HG03432 (cell line): Measurements from ENCODE around the gene IQCE.

Source experiments
- ATAC-seq: cut with Tn5 transposase; IDR thresholded peaks from one replicate; pipeline ENCODE4 v1.9.1; 2021; ENCODE audit warnings: mild to moderate bottlenecking, moderate library complexity; ENCODE audit not compliant: unreplicated experiment

The IQCE gene

DNA sequence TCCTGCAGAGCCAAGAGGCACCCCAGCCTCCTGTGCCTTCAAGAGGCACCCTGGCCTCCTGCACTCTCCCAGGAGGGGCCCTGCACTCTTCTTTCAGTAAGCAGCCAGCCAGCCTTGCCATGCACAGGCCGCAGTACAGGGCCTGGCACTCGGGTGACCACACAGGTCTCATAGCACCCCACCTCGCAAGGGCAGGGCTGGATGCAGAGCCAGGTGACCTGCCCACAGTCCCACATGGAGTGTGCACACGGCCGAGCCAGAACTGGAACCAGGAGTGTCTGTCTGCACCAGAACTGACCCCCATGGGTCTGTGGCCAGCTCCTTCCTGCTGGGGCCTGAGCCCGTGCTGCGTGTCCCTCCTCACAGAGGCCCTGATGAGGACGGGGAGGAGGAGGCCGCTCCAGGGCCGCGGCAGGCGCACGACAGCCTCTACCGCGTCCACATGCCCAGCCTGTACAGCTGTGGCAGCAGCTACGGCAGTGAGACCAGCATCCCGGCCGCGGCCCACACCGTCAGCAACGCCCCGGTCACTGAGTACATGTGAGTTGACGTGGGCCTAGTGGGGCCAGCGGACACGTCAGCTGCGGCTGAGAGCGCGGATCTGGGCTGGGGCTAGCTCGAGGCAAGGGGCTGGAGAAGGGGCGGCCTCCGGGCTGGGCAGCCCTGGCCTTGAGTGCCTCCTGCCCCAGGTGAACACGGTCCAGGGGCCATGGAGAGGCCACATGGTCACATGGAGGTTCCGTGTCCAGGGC, 99.3 kb downstream of the IQCE start:
- ATAC-seq = no peak

DNA sequence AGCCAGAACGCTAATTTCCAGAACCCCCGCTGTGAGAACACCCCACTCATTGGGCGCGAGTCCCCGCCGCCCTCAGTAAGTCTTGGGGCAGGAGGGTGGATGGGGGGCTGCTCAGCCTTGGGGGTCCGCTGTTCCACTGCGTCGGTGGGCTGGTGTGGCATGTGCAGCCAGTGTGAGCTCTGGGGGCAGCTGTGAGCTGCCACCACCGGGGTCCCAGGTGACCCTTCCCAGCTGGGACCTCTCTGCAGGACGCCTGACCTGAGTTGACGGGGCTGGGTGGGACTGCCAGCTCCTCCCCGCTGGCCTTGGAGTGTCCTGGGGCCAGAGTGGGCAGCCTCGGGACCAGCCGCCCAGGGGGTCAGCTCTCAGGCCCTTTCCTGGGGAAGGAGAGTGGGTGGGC, 100.2 kb downstream of the IQCE start:
- no peak for ATAC-seq

- ATAC-seq = no peak
These were observed 101.0 kb downstream of the IQCE start for GRCh38 chr7:2659556-2660358.

GRCh38 chr7:2660359-2661095, 101.7 kb downstream of the IQCE start:
- ATAC-seq = no peak

DNA sequence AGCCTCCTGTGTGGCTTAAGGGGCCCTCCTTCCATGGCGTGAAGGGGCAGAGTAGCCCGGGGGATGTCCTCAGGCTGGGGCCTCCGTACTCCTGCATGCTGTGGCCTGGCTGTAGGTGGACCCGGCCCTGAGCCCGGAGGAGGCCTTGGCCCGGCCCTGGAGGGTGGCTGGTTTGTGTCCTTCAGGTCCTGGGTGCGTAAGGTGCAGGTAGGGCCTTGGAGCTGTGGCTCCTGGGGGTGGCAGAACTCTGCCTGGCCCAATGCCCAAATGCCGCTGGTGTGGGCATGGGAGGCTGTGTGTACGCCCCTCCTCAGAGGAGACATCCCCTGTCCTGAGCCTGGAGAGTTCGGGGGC, 102.3 kb downstream of the IQCE start:
- no peak for ATAC-seq

GRCh38 chr7:2661602-2662272, 103.0 kb downstream of the IQCE start:
- ATAC-seq = no peak

- ATAC-seq = no peak
These were observed 103.7 kb downstream of the IQCE start for GRCh38 chr7:2662273-2663120.

DNA sequence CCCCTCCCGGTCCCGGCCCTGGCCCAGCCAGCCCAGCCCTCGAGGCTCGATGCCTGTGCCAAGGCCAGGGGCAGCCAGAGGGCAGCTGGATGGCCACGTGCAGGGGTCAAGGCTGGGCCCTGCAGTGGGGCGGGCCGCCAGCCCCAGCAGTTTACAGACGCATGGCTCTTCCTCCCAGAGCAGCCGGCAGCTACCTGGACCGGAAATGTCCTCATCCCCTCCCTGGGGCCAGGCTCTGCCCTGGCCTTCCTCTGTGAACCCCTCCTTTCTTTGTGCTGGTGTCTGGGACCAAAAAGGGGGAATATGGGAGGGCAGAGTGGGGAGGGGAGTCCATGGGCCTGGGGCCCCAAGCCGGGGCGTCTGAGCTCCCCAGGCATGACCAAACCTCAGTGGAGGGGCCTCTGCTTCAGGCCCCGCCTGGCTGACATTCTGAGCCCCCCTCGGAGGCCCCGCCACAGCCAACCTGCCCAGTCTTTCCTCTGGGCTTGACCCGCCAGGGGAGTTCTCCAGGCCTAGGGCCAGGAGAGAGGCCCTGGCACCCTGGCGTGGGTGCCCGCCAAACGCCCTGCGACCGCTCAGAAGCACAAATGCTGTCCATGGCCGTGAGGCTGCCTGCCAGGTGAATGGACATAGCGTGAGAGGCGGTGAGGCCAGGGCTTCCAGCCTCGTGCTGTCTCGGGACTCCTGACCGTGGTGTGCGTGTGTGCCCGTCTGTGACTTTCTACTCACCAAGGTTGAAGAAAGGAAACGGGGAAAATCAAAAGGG, 104.5 kb downstream of the IQCE start:
- no peak for ATAC-seq

- ATAC-seq = no peak
These were observed 105.2 kb downstream of the IQCE start for GRCh38 chr7:2663960-2664359.
